HUDEP-2 (cell line): Measurements from ENCODE around the gene PTPDC1.
A peak's percentile ranks its signal among the peaks of the same experiment; 100 is the strongest.

Experiments used
- DNase-seq, 76 experiments: peaks; one replicate each; lab custom pipeline; 2025; ENCODE audit not compliant: unreplicated experiment in 76 of 76; lab: John Stamatoyannopoulos, UW

Gene PTPDC1

GRCh38 chr9:94084314-94084713 is at the start of gene PTPDC1:
Gene PTPDC1, plus strand, starts transcription at chr9:94084464. Its CDS starts 67 bp downstream, at chr9:94084531.
- peak in 7 of 76 experiments; percentile 3 to 13 (median 5) for DNase-seq

GRCh38 chr9:94034511-94034910 is 49.8 kb upstream of the PTPDC1 start:
- DNase-seq: no peak

GRCh38 chr9:94039786-94040185 is 44.5 kb upstream of the PTPDC1 start:
- DNase-seq: no peak

- DNase-seq: no peak
Observed at GRCh38 chr9:94042516-94043360, 41.5 kb upstream of the PTPDC1 start.

GRCh38 chr9:94054716-94055115 is 29.5 kb upstream of the PTPDC1 start:
- DNase-seq: no peak

- no peak for DNase-seq
Observed at GRCh38 chr9:94056442-94056974, 27.8 kb upstream of the PTPDC1 start.

GRCh38 chr9:94057918-94058317 is 26.3 kb upstream of the PTPDC1 start:
- DNase-seq: no peak

- DNase-seq: no peak
Observed at GRCh38 chr9:94061864-94062263, 22.4 kb upstream of the PTPDC1 start.

GRCh38 chr9:94065535-94065961 is 18.7 kb upstream of the PTPDC1 start:
- peak in 66 of 76 experiments; percentile 1 to 73 (median 38) for DNase-seq

- peak in 17 of 76 experiments; percentile 2 to 63 (median 21) for DNase-seq
Observed at GRCh38 chr9:94068257-94068656, 16.0 kb upstream of the PTPDC1 start.

GRCh38 chr9:94076557-94076956 is 7.7 kb upstream of the PTPDC1 start:
- DNase-seq: no peak

- DNase-seq: no peak
Observed at GRCh38 chr9:94078086-94078485, 6.2 kb upstream of the PTPDC1 start.

GRCh38 chr9:94079236-94079635 is 5.0 kb upstream of the PTPDC1 start:
- DNase-seq: no peak

- DNase-seq: no peak
Observed at GRCh38 chr9:94080249-94080648, 4.0 kb upstream of the PTPDC1 start.

GRCh38 chr9:94081435-94081834 is 2.8 kb upstream of the PTPDC1 start:
- no peak for DNase-seq

GRCh38 chr9:94081864-94082463 is 2.3 kb upstream of the PTPDC1 start:
- no peak for DNase-seq

- DNase-seq: no peak
Observed at GRCh38 chr9:94082553-94082952, 1.7 kb upstream of the PTPDC1 start.

- DNase-seq: no peak
Observed at GRCh38 chr9:94082956-94083355, 1.3 kb upstream of the PTPDC1 start.

- DNase-seq: peak in 6 of 76 experiments; percentile 9 to 43 (median 18)
Observed at GRCh38 chr9:94083384-94083783, 880 bp upstream of the PTPDC1 start.

- DNase-seq: no peak
Observed at GRCh38 chr9:94085062-94085639, 887 bp downstream of the PTPDC1 start.
